ENCODE results near the gene ANAPC16.
A peak's percentile ranks its signal among the peaks of the same experiment; 100 is the strongest.
"Not testable (repeated sequence)": the region's sequence is repeated elsewhere in the genome, so short reads cannot be mapped to it uniquely, and the experiment has no call there.

Gene ANAPC16

GRCh38 chr10:72218325-72218724, 2.5 kb downstream of the ANAPC16 start:
- peak; percentile 60 for DNase-seq

- no peak for DNase-seq
Measured at GRCh38 chr10:72218726-72219125, 2.9 kb downstream of the ANAPC16 start.

- peak; percentile 58 for DNase-seq
Measured at GRCh38 chr10:72219235-72219814, 3.5 kb downstream of the ANAPC16 start.

GRCh38 chr10:72220637-72221036, 4.8 kb downstream of the ANAPC16 start:
- DNase-seq = peak; percentile 10

- DNase-seq = no peak
Measured at GRCh38 chr10:72221278-72221677, 5.5 kb downstream of the ANAPC16 start.

GRCh38 chr10:72223743-72224101, 7.9 kb downstream of the ANAPC16 start:
- peak; percentile 95 for DNase-seq

GRCh38 chr10:72224191-72224590, 8.4 kb downstream of the ANAPC16 start:
- not testable (repeated sequence) for DNase-seq

GRCh38 chr10:72226418-72227027, 10.7 kb downstream of the ANAPC16 start:
- no peak for DNase-seq

GRCh38 chr10:72227826-72228225, 12.0 kb downstream of the ANAPC16 start:
- no peak for DNase-seq

GRCh38 chr10:72228318-72228751, 12.5 kb downstream of the ANAPC16 start:
- no peak for DNase-seq

- peak; percentile 39 for DNase-seq
Measured at GRCh38 chr10:72229261-72230251, 13.7 kb downstream of the ANAPC16 start.

- DNase-seq = no peak
Measured at GRCh38 chr10:72233621-72234020, 17.8 kb downstream of the ANAPC16 start.

GRCh38 chr10:72234560-72235095, 18.8 kb downstream of the ANAPC16 start:
- no peak for DNase-seq

- DNase-seq = no peak
Measured at GRCh38 chr10:72235544-72236279, 19.9 kb downstream of the ANAPC16 start.

- DNase-seq = no peak
Measured at GRCh38 chr10:72238392-72239175, 22.8 kb downstream of the ANAPC16 start.

- DNase-seq = peak; percentile 55
Measured at GRCh38 chr10:72239409-72239808, 23.6 kb downstream of the ANAPC16 start.

GRCh38 chr10:72240371-72240770, 24.6 kb downstream of the ANAPC16 start:
- no peak for DNase-seq

GRCh38 chr10:72241691-72242252, 26.0 kb downstream of the ANAPC16 start:
- DNase-seq = no peak

GRCh38 chr10:72242675-72243074, 26.9 kb downstream of the ANAPC16 start:
- DNase-seq = peak; percentile 72

- DNase-seq = no peak
Measured at GRCh38 chr10:72243822-72244437, 28.1 kb downstream of the ANAPC16 start.

- DNase-seq = no peak
Measured at GRCh38 chr10:72244573-72245038, 28.8 kb downstream of the ANAPC16 start.

Measured in inflammatory macrophage treated with lipopolysaccharide for 4 hours (primary cell).